ENCODE measurements around the gene TRPM3.

Gene TRPM3

GRCh38 chr9:71121275-71122021 is at the start of gene TRPM3:
TSS of gene TRPM3 (minus strand) at chr9:71121621. CDS start at chr9:71121354, 267 bp downstream.
- no peak within 1 kb of the TSS for H3K9ac ChIP-seq (ENCODE audit: insufficient read length)
- no peak within 1 kb of the TSS for H3K4me3 ChIP-seq
- no peak for TF ChIP-seq POLR2AphosphoS5 (IDR thresholded peaks at IDR 0.05; ENCODE audit: borderline replicate concordance, low read depth, low read length)
- no peak for TF ChIP-seq FOXP2 (optimal IDR thresholded peaks at IDR 0.05; ENCODE audit: control extremely low read depth, extremely low read length, insufficient read depth)
- TF ChIP-seq EZH2 (IDR thresholded peaks at IDR 0.05), result no peak
- H3K27ac ChIP-seq, result no peak within 1 kb of the TSS
- DNase-seq (ENCODE audit: low read depth, low spot score), result no peak
- H3K36me3 ChIP-seq (ENCODE audit: insufficient read depth, low read length), result no peaks in the 10 kb centered on the region
- H3K9me3 ChIP-seq (ENCODE audit: low read depth, low read length), result no peaks in the 10 kb centered on the region

- DNase-seq (ENCODE audit: low read depth, low spot score), result no peak
- Histone ChIP-seq H3K27ac (no peak overlapping the region), H3K36me3 (ENCODE audit: insufficient read depth, low read length) (no peaks in the 10 kb centered on the region), H3K9ac (ENCODE audit: insufficient read length) (no peak overlapping the region), H3K9me3 (ENCODE audit: low read depth, low read length) (no peaks in the 10 kb centered on the region), H3K4me3 (no peak overlapping the region)
- no peak for TF ChIP-seq FOXP2 (optimal IDR thresholded peaks at IDR 0.05; ENCODE audit: control extremely low read depth, extremely low read length, insufficient read depth)
- no peak for TF ChIP-seq POLR2AphosphoS5 (IDR thresholded peaks at IDR 0.05; ENCODE audit: borderline replicate concordance, low read depth, low read length)
- no peak for TF ChIP-seq EZH2 (IDR thresholded peaks at IDR 0.05)
These were observed 47.0 kb upstream of the TRPM3 start for GRCh38 chr9:71168418-71168817.

GRCh38 chr9:71162126-71162525 is 40.7 kb upstream of the TRPM3 start:
- no peaks in the 10 kb centered on the region for H3K36me3 ChIP-seq (ENCODE audit: insufficient read depth, low read length)
- no peak for DNase-seq (ENCODE audit: low read depth, low spot score)
- H3K9me3 ChIP-seq (ENCODE audit: low read depth, low read length), result no peaks in the 10 kb centered on the region
- H3K9ac ChIP-seq (ENCODE audit: insufficient read length), result no peak overlapping the region
- H3K27ac ChIP-seq, result no peak overlapping the region
- no peak overlapping the region for H3K4me3 ChIP-seq
- TF ChIP-seq EZH2 (IDR thresholded peaks at IDR 0.05) (no peak), POLR2AphosphoS5 (IDR thresholded peaks at IDR 0.05; ENCODE audit: borderline replicate concordance, low read depth, low read length) (no peak), FOXP2 (optimal IDR thresholded peaks at IDR 0.05; ENCODE audit: control extremely low read depth, extremely low read length, insufficient read depth) (no peak)

GRCh38 chr9:71157731-71158130 is 36.3 kb upstream of the TRPM3 start:
- Histone ChIP-seq H3K4me3 (no peak overlapping the region), H3K36me3 (ENCODE audit: insufficient read depth, low read length) (no peaks in the 10 kb centered on the region), H3K9ac (ENCODE audit: insufficient read length) (no peak overlapping the region), H3K9me3 (ENCODE audit: low read depth, low read length) (no peaks in the 10 kb centered on the region), H3K27ac (no peak overlapping the region)
- DNase-seq (ENCODE audit: low read depth, low spot score), result no peak
- TF ChIP-seq FOXP2 (optimal IDR thresholded peaks at IDR 0.05; ENCODE audit: control extremely low read depth, extremely low read length, insufficient read depth), result no peak
- no peak for TF ChIP-seq POLR2AphosphoS5 (IDR thresholded peaks at IDR 0.05; ENCODE audit: borderline replicate concordance, low read depth, low read length)
- no peak for TF ChIP-seq EZH2 (IDR thresholded peaks at IDR 0.05)

GRCh38 chr9:71147368-71147767 is 25.9 kb upstream of the TRPM3 start:
- DNase-seq (ENCODE audit: low read depth, low spot score), result no peak
- Histone ChIP-seq H3K9ac (ENCODE audit: insufficient read length) (no peak overlapping the region), H3K36me3 (ENCODE audit: insufficient read depth, low read length) (no peaks in the 10 kb centered on the region), H3K9me3 (ENCODE audit: low read depth, low read length) (no peaks in the 10 kb centered on the region), H3K27ac (no peak overlapping the region), H3K4me3 (no peak overlapping the region)
- TF ChIP-seq FOXP2 (optimal IDR thresholded peaks at IDR 0.05; ENCODE audit: control extremely low read depth, extremely low read length, insufficient read depth), result no peak
- TF ChIP-seq POLR2AphosphoS5 (IDR thresholded peaks at IDR 0.05; ENCODE audit: borderline replicate concordance, low read depth, low read length), result no peak
- no peak for TF ChIP-seq EZH2 (IDR thresholded peaks at IDR 0.05)

GRCh38 chr9:71146511-71146910 is 25.1 kb upstream of the TRPM3 start:
- no peaks in the 10 kb centered on the region for H3K36me3 ChIP-seq (ENCODE audit: insufficient read depth, low read length)
- H3K4me3 ChIP-seq, result no peak overlapping the region
- TF ChIP-seq EZH2 (IDR thresholded peaks at IDR 0.05) (no peak), POLR2AphosphoS5 (IDR thresholded peaks at IDR 0.05; ENCODE audit: borderline replicate concordance, low read depth, low read length) (no peak)
- H3K27ac ChIP-seq, result no peak overlapping the region
- DNase-seq (ENCODE audit: low read depth, low spot score), result no peak
- no peaks in the 10 kb centered on the region for H3K9me3 ChIP-seq (ENCODE audit: low read depth, low read length)
- H3K9ac ChIP-seq (ENCODE audit: insufficient read length), result no peak overlapping the region

GRCh38 chr9:71145179-71145578 is 23.8 kb upstream of the TRPM3 start:
- no peak for TF ChIP-seq EZH2 (IDR thresholded peaks at IDR 0.05)
- no peak for TF ChIP-seq POLR2AphosphoS5 (IDR thresholded peaks at IDR 0.05; ENCODE audit: borderline replicate concordance, low read depth, low read length)
- no peak for TF ChIP-seq FOXP2 (optimal IDR thresholded peaks at IDR 0.05; ENCODE audit: control extremely low read depth, extremely low read length, insufficient read depth)
- no peak for DNase-seq (ENCODE audit: low read depth, low spot score)
- H3K27ac ChIP-seq, result no peak overlapping the region
- no peaks in the 10 kb centered on the region for H3K36me3 ChIP-seq (ENCODE audit: insufficient read depth, low read length)
- no peaks in the 10 kb centered on the region for H3K9me3 ChIP-seq (ENCODE audit: low read depth, low read length)
- no peak overlapping the region for H3K4me3 ChIP-seq
- H3K9ac ChIP-seq (ENCODE audit: insufficient read length), result no peak overlapping the region

- H3K9ac ChIP-seq (ENCODE audit: insufficient read length), result no peak overlapping the region
- H3K4me3 ChIP-seq, result no peak overlapping the region
- no peak overlapping the region for H3K27ac ChIP-seq
- no peak for TF ChIP-seq FOXP2 (optimal IDR thresholded peaks at IDR 0.05; ENCODE audit: control extremely low read depth, extremely low read length, insufficient read depth)
- TF ChIP-seq POLR2AphosphoS5 (IDR thresholded peaks at IDR 0.05; ENCODE audit: borderline replicate concordance, low read depth, low read length), result no peak
- TF ChIP-seq EZH2 (IDR thresholded peaks at IDR 0.05), result no peak
- no peaks in the 10 kb centered on the region for H3K9me3 ChIP-seq (ENCODE audit: low read depth, low read length)
- no peaks in the 10 kb centered on the region for H3K36me3 ChIP-seq (ENCODE audit: insufficient read depth, low read length)
- no peak for DNase-seq (ENCODE audit: low read depth, low spot score)
These were observed 23.1 kb upstream of the TRPM3 start for GRCh38 chr9:71144495-71144894.

GRCh38 chr9:71136696-71137095 is 15.3 kb upstream of the TRPM3 start:
- TF ChIP-seq EZH2 (IDR thresholded peaks at IDR 0.05) (no peak), POLR2AphosphoS5 (IDR thresholded peaks at IDR 0.05; ENCODE audit: borderline replicate concordance, low read depth, low read length) (no peak), FOXP2 (optimal IDR thresholded peaks at IDR 0.05; ENCODE audit: control extremely low read depth, extremely low read length, insufficient read depth) (no peak)
- Histone ChIP-seq H3K27ac (no peak overlapping the region), H3K4me3 (no peak overlapping the region), H3K36me3 (ENCODE audit: insufficient read depth, low read length) (no peaks in the 10 kb centered on the region), H3K9ac (ENCODE audit: insufficient read length) (no peak overlapping the region), H3K9me3 (ENCODE audit: low read depth, low read length) (no peaks in the 10 kb centered on the region)
- DNase-seq (ENCODE audit: low read depth, low spot score), result no peak
